GM12878 (cell line): ENCODE data around the gene CHRM4. TPM values are rescaled to one million over a fixed set of nuclear protein-coding genes. Genes with fewer than 3 reads are reported as not detected.

Source experiments
- ATAC-seq: fragments of 200-7000 bp; cut with Tn5 transposase; 3 replicates; pipeline ENCODE4 v1.9.1; 2020; ENCODE audit warnings: mild to moderate bottlenecking, moderate library complexity
- BruUV-seq: library from RNA; stranded (reverse); fragments of 400-500 nt; replicated peaks from 2 replicates; lab custom pipeline; 2021; lab: Mats Ljungman, UMichigan
- CTCF ChIA-PET: fragments of 300-600 bp; sonication (Branson Sonifier 250); formaldehyde crosslinking; extraction: SDS; loops from one replicate; lab custom pipeline; 2021; ENCODE audit warnings: inconsistent platforms; lab: Yijun Ruan, JAX
- POLR2A ChIA-PET: fragments of 350-600 bp; formaldehyde crosslinking; extraction: SDS; loops from one replicate; lab custom pipeline; 2021; ENCODE audit warnings: inconsistent platforms; lab: Charles Lee
- RAD21 ChIA-PET: fragments of 300-600 bp; sonication (Branson Sonifier 250); formaldehyde crosslinking; loops from one replicate; lab custom pipeline; 2023; ENCODE audit warnings: antibody characterized with exemption; ENCODE audit not compliant: unreplicated experiment; lab: Charles Lee
- SMC1A ChIA-PET: fragments of 300-600 bp; sonication (Branson Sonifier 250); formaldehyde crosslinking; loops from one replicate; lab custom pipeline; 2023; ENCODE audit not compliant: unreplicated experiment, uncharacterized antibody; lab: Charles Lee
- DNase-seq: peaks from one replicate; pipeline ENCODE4 v3.0.0-alpha.2; 2011; ENCODE audit warnings: low read depth, low spot score
- FAIRE-seq: peaks from 3 replicates; lab custom pipeline; 2011; peaks lifted over from hg19 to GRCh38; lab: Jason Lieb, UNC
- H2AFZ ChIP-seq: 2 replicates; pipeline ENCODE4 v1.6.0; 2011; ENCODE audit warnings: low read depth, low read length, control low read depth; ENCODE audit not compliant: control insufficient read depth
- H3K27ac ChIP-seq: 2 replicates; pipeline ENCODE4 v1.5.1; 2011; ENCODE audit warnings: control low read depth; ENCODE audit not compliant: control insufficient read depth, insufficient read depth
- H3K27me3 ChIP-seq, 2 experiments: replicated peaks in 1 of 2; 2 replicates each; pipeline versions ENCODE4 v1.6.0 to v1.6.1; 2011; ENCODE audit warnings: low read length in 1 of 2; ENCODE audit not compliant: control insufficient read depth in 2 of 2, insufficient read depth in 2 of 2
- H3K36me3 ChIP-seq, 2 experiments: 2 replicates each; pipeline ENCODE4 v1.5.1; 2011; ENCODE audit warnings: low read length in 1 of 2; ENCODE audit not compliant: control insufficient read depth in 2 of 2, insufficient read depth in 2 of 2
- H3K4me1 ChIP-seq: 2 replicates; pipeline ENCODE4 v1.6.1; 2011; ENCODE audit warnings: mild to moderate bottlenecking, low read length, moderate library complexity, mixed read lengths; ENCODE audit not compliant: control insufficient read depth, insufficient read depth
- H3K4me2 ChIP-seq: 2 replicates; pipeline ENCODE4 v1.6.0; 2011; ENCODE audit warnings: control low read depth; ENCODE audit not compliant: control insufficient read depth, insufficient read depth
- H3K4me3 ChIP-seq: fragments of 200-600 bp; sonication (generic); 2 replicates; pipeline ENCODE4 v1.5.1; 2016
- H3K79me2 ChIP-seq: 2 replicates; pipeline ENCODE4 v1.6.0; 2011; ENCODE audit warnings: low read length; ENCODE audit not compliant: control insufficient read depth, insufficient read depth
- H3K9ac ChIP-seq: 2 replicates; pipeline ENCODE4 v1.8.0; 2011; ENCODE audit warnings: low read length, control low read depth, mixed read lengths; ENCODE audit not compliant: control insufficient read depth, insufficient read depth
- H3K9me3 ChIP-seq: replicated peaks from 3 replicates; pipeline ENCODE4 v1.5.1; 2011; ENCODE audit warnings: mild to moderate bottlenecking, low read length; ENCODE audit not compliant: control insufficient read depth, insufficient read depth
- H4K20me1 ChIP-seq: 2 replicates; pipeline ENCODE4 v1.6.0; 2011; ENCODE audit not compliant: control insufficient read depth, insufficient read depth
- CBFB ChIP-seq: IDR thresholded peaks from 2 replicates; pipeline ENCODE4 v1.6.1; 2016; ENCODE audit warnings: antibody characterized with exemption, low read depth
- CHD1 ChIP-seq: IDR thresholded peaks from 2 replicates; pipeline ENCODE4 v1.6.1; 2012; ENCODE audit warnings: low read depth, low read length, improper control_type of control experiment
- HDAC6 ChIP-seq: fragments of 200-600 bp; sonication (generic); IDR thresholded peaks from one replicate; pipeline ENCODE4 v1.8.0; 2017; ENCODE audit warnings: antibody characterized with exemption; ENCODE audit not compliant: unreplicated experiment
- MYC ChIP-seq: IDR thresholded peaks from 2 replicates; pipeline ENCODE4 v1.6.1; 2011; ENCODE audit warnings: mild to moderate bottlenecking, low read length, moderate library complexity, inconsistent platforms; ENCODE audit not compliant: insufficient read depth, insufficient replicate concordance, insufficient read length, severe bottlenecking
- NR2C1 ChIP-seq: fragments of 450-650 bp; IDR thresholded peaks from 2 replicates; pipeline ENCODE4 v1.6.1; 2017; ENCODE audit warnings: antibody characterized with exemption, mild to moderate bottlenecking, moderate library complexity
- POLR2A ChIP-seq: IDR thresholded peaks from 2 replicates; pipeline ENCODE4 v1.6.1; 2011; ENCODE audit warnings: low read depth, mild to moderate bottlenecking, low read length
- RELA ChIP-seq: fragments of 450-650 bp; IDR thresholded peaks from 2 replicates; pipeline ENCODE4 v1.8.0; 2014; ENCODE audit warnings: borderline replicate concordance; ENCODE audit not compliant: partially characterized antibody
- SIX5 ChIP-seq: IDR thresholded peaks from 2 replicates; pipeline ENCODE4 v1.6.1; 2011; ENCODE audit warnings: mild to moderate bottlenecking, low read depth, low read length, moderate library complexity; ENCODE audit not compliant: severe bottlenecking
- SP1 ChIP-seq: IDR thresholded peaks from one replicate; pipeline ENCODE4 v1.6.1; 2011; ENCODE audit warnings: low read depth, low read length
- SUPT20H ChIP-seq: IDR thresholded peaks from 2 replicates; pipeline ENCODE4 v1.6.1; 2011; ENCODE audit warnings: low read depth, mild to moderate bottlenecking, low read length, moderate library complexity, borderline replicate concordance; ENCODE audit not compliant: control insufficient read depth
- TARDBP ChIP-seq: IDR thresholded peaks from 2 replicates; pipeline ENCODE4 v1.6.1; 2016; ENCODE audit warnings: borderline replicate concordance
- ZSCAN29 ChIP-seq: fragments of 450-650 bp; IDR thresholded peaks from 2 replicates; pipeline ENCODE4 v1.6.1; 2017; ENCODE audit warnings: mild to moderate bottlenecking, moderate library complexity
- WGBS: methylation state at CpG from one replicate; pipeline ENCODE4 v1.1.6; 2016; ENCODE audit warnings: low lambda C conversion rate; ENCODE audit not compliant: insufficient replicate concordance, insufficient coverage; ENCODE audit errors: missing lambda C conversion rate; 5-methylcytosine and 5-hydroxymethylcytosine counted together
- in situ Hi-C: fragments of 300-500 bp; cut with MboI; formaldehyde crosslinking; loops from 9 replicates; pipeline ENCODE4 v1.14.3; 2018; ENCODE audit warnings: mixed read lengths
- intact Hi-C: fragments of 100-400 bp; cut with micrococcal nuclease; formaldehyde crosslinking; loops from one replicate; pipeline ENCODE4 v1.14.2; 2022; ENCODE audit not compliant: unreplicated experiment
- polyA plus RNA-seq, 11 experiments: library from polyadenylated mRNA; depleted of rRNA in 4 of 11; unstranded in 6 of 11; stranded (reverse) in 5 of 11; fragments of >200 nt; fragmentation: Nextera tagmentation in 4 of 11; fragmentation: Illumina TruSeq in 1 of 11; extraction: Ambion mirVana in 4 of 11; extraction: Trizol in 1 of 11; gene quantifications; 1 replicate in 1 of 11; 2 replicates in 10 of 11; pipeline versions ENCODE4 v1.2.1 to v1.2.3, GENCODE V29; 2011 to 2016; ENCODE audit warnings: inconsistent platforms in 2 of 11, missing spikeins in 2 of 11, low read depth in 1 of 11
- total RNA-seq, 4 experiments: library from RNA; depleted of rRNA in 3 of 4; stranded (reverse); fragments of >200 nt in 3 of 4; fragmentation: Illumina TruSeq in 1 of 4; extraction: Trizol in 1 of 4; gene quantifications; 2 replicates each; pipeline versions ENCODE4 v1.2.1 to v1.2.3, GENCODE V29; 2013 to 2021
- TF ChIP-seq, protein P1 (sequence below): fragments of 450-650 bp; formaldehyde crosslinking; IDR thresholded peaks from 2 replicates; pipeline ENCODE4 v1.4.0; 2022; ENCODE audit warnings: mild to moderate bottlenecking, moderate library complexity
- TF ChIP-seq, protein P2 (sequence below): IDR thresholded peaks from 2 replicates; pipeline ENCODE4 v1.6.1; 2012; ENCODE audit warnings: mild to moderate bottlenecking, low read depth, low read length
- TF ChIP-seq, protein P3 (sequence below): fragments of 450-650 bp; IDR thresholded peaks from 2 replicates; pipeline ENCODE4 v1.6.1; 2017; ENCODE audit warnings: mild to moderate bottlenecking, low read depth, inconsistent platforms; ENCODE audit not compliant: poor library complexity, severe bottlenecking

Gene CHRM4
- total and polyA plus RNA-seq, 10 of the 15 experiments (the other 5 are each of a cell fraction or from before 2014, with no cell fraction given) = 0.12 to 0.23 (median 0.13) TPM; not detected in 7

DNA sequence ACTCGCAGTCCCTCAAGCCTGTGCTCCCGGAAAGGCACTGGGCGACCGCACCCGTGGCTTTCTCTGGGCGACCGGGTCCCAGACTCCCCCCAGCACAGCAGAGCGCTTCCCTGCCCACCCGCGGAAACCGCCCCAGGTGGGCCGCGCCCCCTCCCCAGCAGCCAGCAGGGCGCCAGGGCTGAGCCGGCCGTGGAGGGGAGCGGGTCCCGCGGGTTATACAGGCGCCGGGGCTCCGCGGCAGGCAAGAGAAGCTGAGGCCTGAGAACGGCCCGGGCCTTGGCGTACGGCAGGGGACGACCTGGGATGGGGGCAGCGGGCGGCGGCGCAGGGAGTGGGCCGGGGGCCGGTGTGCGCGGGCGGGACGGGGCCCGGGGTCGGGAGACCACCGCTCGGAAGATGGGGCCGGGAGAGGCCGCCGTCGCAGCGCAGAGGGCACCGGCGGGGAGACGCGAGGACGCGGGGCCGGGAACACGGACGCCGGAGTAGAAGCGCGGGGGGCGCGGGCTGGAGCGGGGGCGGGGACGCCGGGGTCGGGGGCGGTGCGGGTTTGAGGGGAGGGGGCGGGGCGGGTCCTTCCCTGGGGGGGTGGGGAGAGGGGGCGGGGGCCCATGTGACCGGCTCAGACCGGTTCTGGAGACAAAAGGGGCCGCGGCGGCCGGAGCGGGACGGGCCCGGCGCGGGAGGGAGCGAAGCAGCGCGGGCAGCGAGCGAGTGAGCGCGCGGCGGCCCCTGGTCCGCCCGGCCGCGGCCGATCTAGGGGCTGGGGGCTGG lies 10.3 kb downstream of the CHRM4 start, which contains the start of gene MDK:
TSS of gene MDK (plus strand) at position 622 of the 771 bp plus-strand sequence. CDS start 389 bp downstream, outside the sequence.
- 0% methylated on average over 42 of the region's 96 CpGs for WGBS
- Histone ChIP-seq H3K79me2 (no peaks in the 10 kb centered on the region), H3K27ac (no peak within 1 kb of the TSS), H3K9me3 (no peaks in the 10 kb centered on the region), H3K27me3 (peaks cover 6 to 12% of the 10 kb centered on the region in 2 experiments), H2AFZ (peak within 1 kb of the TSS; percentile 47; the same call in 1 of the 2 replicates), H3K9ac (peak within 1 kb of the TSS; percentile 39), H3K36me3 (peaks cover 4 to 5% of the 10 kb centered on the region in 2 experiments; a peak in 3 of 4 replicates), H3K4me1 (peaks cover 8% of the 10 kb centered on the region), H3K4me3 (peak within 1 kb of the TSS; percentile 70), H4K20me1 (no peaks in the 10 kb centered on the region), H3K4me2 (peak within 1 kb of the TSS; percentile 99)
- in situ Hi-C loops (no loop called here), intact Hi-C loops (no loop called here)
- no peak for FAIRE-seq
- POLR2A ChIA-PET = interaction anchor here (0.6 kb wide), 1 partner anchor 533 kb away, joined by 3 read pairs; no protein-coding TSS in a partner anchor
- DNase-seq = no peak
- SMC1A ChIA-PET = no interaction called here
- RAD21 ChIA-PET = interaction anchor here (1.0 kb wide), 1 partner anchor 99 kb away, joined by 3 read pairs; no protein-coding TSS in a partner anchor
- CTCF ChIA-PET = no interaction called here
- BruUV-seq = no TSS peak
- ATAC-seq = peak; percentile 40
- TF ChIP-seq, protein P1, sequence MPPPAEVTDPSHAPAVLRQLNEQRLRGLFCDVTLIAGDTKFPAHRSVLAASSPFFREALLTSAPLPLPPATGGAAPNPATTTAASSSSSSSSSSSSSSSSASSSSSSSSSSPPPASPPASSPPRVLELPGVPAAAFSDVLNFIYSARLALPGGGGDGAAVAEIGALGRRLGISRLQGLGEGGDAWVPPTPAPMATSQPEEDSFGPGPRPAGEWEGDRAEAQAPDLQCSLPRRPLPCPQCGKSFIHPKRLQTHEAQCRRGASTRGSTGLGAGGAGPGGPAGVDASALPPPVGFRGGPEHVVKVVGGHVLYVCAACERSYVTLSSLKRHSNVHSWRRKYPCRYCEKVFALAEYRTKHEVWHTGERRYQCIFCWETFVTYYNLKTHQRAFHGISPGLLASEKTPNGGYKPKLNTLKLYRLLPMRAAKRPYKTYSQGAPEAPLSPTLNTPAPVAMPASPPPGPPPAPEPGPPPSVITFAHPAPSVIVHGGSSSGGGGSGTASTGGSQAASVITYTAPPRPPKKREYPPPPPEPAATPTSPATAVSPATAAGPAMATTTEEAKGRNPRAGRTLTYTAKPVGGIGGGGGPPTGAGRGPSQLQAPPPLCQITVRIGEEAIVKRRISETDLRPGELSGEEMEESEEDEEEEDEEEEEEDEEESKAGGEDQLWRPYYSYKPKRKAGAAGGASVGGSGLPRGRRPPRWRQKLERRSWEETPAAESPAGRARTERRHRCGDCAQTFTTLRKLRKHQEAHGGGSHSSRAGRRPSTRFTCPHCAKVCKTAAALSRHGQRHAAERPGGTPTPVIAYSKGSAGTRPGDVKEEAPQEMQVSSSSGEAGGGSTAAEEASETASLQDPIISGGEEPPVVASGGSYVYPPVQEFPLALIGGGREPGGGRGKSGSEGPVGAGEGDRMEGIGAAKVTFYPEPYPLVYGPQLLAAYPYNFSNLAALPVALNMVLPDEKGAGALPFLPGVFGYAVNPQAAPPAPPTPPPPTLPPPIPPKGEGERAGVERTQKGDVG (CRISPR knock-in tag) = no peak
- TF ChIP-seq, protein P2, sequence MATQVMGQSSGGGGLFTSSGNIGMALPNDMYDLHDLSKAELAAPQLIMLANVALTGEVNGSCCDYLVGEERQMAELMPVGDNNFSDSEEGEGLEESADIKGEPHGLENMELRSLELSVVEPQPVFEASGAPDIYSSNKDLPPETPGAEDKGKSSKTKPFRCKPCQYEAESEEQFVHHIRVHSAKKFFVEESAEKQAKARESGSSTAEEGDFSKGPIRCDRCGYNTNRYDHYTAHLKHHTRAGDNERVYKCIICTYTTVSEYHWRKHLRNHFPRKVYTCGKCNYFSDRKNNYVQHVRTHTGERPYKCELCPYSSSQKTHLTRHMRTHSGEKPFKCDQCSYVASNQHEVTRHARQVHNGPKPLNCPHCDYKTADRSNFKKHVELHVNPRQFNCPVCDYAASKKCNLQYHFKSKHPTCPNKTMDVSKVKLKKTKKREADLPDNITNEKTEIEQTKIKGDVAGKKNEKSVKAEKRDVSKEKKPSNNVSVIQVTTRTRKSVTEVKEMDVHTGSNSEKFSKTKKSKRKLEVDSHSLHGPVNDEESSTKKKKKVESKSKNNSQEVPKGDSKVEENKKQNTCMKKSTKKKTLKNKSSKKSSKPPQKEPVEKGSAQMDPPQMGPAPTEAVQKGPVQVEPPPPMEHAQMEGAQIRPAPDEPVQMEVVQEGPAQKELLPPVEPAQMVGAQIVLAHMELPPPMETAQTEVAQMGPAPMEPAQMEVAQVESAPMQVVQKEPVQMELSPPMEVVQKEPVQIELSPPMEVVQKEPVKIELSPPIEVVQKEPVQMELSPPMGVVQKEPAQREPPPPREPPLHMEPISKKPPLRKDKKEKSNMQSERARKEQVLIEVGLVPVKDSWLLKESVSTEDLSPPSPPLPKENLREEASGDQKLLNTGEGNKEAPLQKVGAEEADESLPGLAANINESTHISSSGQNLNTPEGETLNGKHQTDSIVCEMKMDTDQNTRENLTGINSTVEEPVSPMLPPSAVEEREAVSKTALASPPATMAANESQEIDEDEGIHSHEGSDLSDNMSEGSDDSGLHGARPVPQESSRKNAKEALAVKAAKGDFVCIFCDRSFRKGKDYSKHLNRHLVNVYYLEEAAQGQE = no peak
- no peak for TF ChIP-seq MYC
- TF ChIP-seq NR2C1 = no peak
- TF ChIP-seq SUPT20H = no peak
- TF ChIP-seq TARDBP = no peak
- no peak for TF ChIP-seq SIX5
- TF ChIP-seq CBFB = no peak
- TF ChIP-seq ZSCAN29 = no peak
- no peak for TF ChIP-seq HDAC6
- TF ChIP-seq CHD1 = no peak
- TF ChIP-seq POLR2A = peak; percentile 62; the same call in 1 of the 2 replicates
- TF ChIP-seq RELA = no peak
- TF ChIP-seq SP1 = no peak
- TF ChIP-seq, protein P3, sequence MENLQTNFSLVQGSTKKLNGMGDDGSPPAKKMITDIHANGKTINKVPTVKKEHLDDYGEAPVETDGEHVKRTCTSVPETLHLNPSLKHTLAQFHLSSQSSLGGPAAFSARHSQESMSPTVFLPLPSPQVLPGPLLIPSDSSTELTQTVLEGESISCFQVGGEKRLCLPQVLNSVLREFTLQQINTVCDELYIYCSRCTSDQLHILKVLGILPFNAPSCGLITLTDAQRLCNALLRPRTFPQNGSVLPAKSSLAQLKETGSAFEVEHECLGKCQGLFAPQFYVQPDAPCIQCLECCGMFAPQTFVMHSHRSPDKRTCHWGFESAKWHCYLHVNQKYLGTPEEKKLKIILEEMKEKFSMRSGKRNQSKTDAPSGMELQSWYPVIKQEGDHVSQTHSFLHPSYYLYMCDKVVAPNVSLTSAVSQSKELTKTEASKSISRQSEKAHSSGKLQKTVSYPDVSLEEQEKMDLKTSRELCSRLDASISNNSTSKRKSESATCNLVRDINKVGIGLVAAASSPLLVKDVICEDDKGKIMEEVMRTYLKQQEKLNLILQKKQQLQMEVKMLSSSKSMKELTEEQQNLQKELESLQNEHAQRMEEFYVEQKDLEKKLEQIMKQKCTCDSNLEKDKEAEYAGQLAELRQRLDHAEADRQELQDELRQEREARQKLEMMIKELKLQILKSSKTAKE = no peak
